ENCODE measurements around the gene FAM168B.

The FAM168B gene

DNA sequence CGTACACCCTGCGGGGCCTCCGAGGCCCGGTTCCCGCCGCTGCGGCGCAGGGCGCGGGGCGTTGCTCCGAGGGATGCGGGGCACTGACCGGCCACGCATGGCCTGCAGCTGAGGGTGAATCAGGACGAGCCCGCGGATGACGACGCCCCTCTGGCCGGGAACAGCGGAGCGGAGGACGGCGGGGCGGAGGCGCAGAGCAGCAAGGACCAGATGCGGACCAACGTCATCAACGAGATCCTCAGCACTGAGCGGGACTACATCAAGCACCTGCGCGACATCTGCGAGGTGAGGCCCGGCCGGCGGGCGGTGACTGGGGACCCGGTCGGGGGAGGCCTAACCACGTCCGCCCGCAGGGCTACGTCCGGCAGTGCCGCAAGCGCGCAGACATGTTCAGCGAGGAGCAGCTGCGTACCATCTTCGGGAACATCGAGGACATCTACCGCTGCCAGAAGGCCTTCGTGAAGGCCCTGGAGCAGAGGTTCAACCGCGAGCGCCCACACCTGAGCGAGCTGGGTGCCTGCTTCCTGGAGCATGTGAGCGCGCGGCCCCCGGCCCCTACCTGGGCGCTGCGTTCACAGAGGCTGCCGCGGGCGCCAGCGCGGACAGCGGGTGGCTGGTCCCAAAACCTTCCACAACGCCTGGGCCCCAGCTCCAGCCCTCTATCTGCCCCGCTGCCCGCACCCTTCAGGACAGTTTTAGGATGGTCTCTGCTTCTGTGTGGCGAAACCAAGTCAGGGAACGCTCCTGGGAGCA, 53.2 kb downstream of the FAM168B start:
- peak; percentile 45 for DNase-seq
- ATAC-seq, result peak; percentile 19

DNA sequence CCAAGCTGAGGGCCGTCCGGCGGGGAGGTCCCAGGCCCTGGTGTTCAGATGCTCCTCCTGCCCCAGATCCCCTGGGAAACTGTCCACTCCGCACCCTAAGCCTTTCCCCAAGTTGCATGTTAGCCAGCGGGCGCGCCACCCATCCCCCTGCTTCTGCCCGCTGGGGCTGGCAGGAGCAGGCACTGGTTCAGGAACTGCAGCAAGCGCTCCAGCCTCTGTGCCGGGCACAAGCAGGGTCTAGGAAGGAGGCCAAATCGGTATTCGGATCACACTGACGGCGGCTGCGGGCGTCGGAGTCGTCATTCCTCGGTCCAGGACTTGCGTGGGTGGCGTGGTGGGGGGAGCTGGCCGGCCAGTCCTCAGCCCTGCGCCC, 53.7 kb downstream of the FAM168B start:
- DNase-seq (no peak), ATAC-seq (no peak)

DNA sequence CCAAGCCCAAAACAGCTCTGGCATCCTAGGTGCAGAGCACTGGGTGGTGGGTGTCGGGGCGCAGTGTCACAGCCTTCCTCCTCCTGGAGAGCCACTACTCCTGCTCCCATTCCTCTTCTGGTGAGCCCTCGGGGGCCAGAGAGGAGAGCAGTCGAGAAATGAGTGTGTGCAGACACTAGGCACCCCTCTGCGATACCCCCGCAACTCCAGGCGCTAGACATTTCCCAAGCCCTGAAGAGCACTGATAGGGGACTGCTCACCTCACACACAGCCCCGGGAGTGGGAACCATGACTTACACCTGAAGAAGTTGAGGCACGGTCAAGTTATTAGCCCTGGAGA, 54.2 kb downstream of the FAM168B start:
- DNase-seq, result no peak
- no peak for ATAC-seq

DNA sequence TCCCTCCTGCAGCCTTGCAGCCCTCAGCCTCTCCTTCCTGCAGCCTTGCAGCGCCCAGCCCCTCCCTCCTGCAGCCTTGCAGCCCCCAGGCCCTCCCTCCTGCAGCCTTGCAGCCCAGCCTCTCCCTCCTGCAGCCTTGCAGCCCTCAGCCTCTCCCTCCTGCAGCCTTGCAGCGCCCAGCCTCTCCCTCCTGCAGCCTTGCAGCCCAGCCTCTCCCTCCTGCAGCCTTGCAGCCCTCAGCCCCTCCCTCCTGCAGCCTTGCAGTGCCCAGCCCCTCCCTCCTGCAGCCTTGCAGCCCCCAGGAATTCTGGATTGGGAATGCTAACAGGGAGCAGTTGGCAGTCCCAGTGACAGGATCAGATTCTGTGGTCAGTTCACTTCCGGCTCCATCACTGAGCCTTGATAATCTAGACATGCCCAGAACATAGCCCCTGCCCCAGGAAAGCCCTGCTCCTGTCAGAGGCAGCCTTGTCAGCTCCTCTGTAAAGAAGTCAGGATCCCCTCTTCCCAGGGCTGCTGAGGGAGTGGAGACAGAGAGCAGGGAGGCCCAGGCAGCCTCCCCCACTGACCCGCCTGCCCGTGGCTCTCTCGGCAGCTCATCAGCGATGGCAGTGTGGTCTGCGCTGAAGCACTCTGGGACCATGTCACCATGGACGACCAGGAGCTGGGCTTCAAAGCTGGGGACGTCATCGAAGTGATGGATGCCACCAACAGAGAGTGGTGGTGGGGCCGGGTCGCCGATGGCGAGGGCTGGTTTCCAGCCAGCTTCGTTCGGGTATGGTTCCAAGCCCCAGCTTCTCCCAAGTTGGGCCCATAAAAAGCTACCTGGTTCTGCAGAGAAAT, 54.8 kb downstream of the FAM168B start:
- no peak for ATAC-seq
- DNase-seq, result no peak

DNA sequence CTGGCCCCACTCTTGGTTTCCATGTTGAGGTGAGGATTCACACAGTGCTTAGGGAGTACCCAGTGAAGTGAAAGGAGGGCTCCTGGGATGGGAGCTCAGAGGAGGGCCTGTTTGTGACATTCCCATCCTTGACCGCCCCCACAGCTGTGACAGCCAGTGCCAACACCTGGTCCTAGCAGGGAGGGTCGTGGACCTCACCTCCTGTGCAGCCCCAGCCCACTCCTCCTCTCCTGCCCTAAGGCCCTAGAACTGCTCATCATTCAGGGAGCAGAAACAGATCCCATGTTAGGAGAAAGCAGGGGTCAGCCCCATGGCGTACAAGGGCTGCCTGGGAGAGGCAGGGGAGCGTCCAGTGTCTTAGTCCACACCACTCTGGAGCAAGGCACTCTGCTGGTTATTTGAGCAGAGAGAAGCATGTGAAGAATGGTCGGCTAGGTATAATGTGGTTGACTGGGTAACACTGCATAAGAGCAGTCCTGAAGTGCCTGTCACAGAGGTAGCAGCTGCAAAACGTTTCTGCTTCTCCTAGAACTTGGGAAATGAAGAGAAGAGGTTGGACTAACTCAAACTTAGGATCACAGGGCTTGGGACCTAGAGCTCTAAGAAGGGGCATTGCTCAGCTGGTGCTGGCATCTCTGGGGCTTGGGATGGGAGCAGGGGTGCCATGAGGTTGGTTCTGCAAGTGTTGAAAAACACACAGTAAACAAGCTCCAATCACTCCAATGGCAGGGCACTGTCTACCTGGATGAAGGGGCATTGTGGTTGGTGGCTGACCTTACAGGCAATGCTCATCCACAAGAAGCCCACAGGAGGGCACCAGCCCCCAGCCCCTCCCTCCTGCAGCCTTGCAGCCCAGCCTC, 55.6 kb downstream of the FAM168B start:
- no peak for DNase-seq
- ATAC-seq, result no peak

DNA sequence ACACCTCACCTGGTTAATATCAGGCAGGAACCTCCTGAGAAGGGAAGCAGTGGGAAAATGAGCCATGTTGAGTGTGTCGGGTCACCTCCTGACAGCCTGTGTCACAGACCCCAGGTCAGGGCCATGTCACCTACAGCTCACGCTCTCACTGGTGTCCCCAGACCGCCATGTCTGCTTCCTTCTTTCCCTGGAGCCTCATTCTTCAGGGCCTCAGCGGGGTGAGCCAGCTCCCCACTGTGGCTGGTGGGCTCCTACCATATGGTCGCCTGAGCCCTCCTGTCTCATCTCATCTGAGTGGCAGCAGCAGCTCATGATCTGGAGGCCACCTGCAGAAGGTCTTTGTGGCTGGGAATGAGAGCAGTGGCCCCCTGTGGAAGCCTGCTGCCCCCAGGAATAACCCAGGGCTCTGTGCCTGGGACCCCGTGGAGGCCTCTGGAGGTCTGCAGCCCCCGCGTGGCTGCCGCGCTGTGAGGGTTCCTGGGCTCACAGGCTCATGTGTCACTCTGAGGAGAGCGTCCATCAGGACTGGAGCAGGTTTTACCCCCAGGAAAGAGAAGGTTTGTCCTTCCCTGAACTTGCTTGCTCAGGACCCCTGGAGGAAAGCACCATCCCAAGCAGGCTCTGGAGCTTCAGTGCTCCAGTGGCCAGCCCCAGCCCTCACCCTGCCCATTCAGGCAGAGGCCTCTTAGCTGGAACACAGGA, 56.4 kb downstream of the FAM168B start:
- DNase-seq, result no peak
- no peak for ATAC-seq

DNA sequence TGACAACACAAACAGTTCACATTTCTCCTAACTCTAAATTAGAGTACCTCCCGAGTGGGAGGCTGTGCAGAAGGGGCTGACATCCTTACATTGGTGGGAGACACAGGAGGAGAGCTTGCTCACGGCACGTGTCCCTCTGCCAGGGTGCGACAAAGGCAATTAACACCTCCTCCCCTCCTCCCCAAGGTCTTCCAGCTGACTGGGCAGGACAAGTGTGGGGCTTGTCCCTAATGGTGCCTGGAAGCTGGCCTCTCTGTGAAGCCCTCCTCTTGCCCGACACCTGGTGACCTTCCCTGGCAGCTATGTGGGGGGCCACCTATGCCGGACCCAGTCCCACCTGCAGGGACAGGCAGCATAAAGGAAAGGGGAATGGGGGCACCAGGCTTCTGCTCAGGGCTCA, 57.0 kb downstream of the FAM168B start:
- ATAC-seq (no peak), DNase-seq (no peak)

DNA sequence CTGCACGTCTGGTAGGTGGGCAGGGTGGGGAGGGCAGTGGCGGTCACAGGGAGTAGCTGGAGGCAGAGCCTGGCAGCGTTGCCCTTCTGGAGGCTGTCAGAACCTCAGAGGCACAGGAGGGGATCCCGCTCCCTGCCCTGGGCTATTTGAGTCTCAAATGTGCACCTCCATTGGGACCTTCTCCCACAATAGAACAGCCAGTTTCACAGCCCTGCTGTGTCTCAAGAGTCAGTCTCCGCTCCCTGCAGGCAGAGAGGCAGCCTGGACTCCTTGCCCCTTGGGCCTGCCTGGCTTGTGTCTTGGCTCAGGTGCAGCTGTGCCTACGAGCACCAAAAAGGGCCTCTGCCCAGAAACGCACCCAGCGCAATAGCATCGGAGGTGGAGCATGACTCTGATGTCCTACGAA, 57.4 kb downstream of the FAM168B start:
- ATAC-seq (no peak), DNase-seq (no peak)

DNA sequence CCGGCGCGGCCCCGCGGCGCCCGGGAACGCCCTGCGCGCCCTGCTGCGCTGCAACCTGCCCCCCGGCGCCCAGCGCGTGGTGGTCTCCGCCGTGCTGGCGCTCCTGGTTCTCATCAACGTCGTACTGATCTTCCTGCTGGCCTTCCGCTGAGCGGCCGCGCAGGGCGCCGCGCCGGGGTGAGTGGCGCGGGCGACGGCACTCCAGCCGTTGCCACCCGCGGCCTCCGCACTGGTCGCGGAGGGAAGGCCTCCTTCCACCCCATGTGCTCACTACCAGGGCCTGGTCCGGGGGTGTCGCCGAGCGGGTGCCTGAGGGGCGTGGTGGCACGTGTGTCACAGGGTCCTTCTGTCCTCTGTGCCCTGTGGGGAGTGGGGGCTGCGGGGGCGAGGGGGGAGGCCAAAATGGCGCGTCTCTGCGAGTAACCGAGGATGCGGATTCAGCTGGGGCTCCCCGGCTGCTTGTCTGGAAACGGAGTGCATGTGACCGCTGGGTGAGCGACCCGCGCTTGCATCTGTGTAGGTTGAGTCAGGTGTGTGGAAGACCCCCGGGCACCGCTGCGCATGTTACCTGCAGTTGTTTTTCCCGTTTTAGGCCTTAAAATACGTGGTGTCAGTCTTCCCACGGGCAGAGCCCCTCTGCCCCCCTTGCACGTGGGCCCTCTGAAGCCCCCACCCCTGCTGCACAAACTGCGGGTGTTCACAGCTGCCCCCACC, 58.0 kb downstream of the FAM168B start:
- no peak for DNase-seq
- no peak for ATAC-seq

DNA sequence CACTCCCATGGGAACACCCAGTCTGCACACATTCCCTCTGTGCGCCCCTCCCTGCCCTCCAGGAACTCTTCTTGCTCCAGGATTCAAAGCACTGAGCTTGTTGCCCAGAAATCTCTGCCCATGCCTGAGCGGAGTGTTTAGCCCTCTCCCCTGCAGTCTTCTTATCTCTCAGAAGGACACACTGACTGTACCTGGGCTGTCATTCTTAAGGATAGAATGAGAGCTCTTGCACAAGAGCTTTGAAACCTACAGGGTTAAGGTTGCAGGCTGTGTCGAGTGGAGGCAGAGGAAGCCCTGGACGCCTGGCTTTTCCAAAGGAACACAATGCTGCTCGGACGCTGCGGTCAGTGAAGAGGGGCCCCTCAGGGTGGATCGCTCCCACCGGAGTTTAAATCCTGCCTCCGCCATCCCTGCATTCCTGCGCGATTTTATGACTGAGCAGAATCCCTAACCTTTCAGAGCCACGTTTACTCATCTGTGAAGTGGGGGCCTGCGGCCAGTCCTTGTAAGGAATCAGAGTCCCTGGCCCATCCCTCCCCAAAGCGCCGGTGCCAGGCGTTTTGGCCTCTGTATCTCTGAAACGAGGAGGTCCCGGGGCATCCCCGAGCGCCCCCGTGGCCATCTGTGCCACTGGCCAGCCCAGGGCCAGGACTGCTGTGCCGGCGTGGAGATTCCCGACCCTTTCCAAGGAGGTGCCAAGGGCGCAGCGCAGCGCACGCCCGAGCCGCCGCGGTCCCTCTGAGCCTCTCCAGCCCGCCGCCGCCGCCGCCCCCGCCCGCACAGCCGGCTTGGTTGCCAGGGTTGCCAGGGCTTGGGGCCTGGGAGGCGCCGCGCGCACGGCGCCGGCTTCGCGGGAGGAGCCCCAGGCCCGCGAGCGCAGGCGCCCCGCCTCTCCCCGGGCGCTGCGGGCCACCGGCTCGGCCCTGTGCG, 58.9 kb downstream of the FAM168B start:
- ATAC-seq (peak; percentile 48), DNase-seq (peak; percentile 55)

DNA sequence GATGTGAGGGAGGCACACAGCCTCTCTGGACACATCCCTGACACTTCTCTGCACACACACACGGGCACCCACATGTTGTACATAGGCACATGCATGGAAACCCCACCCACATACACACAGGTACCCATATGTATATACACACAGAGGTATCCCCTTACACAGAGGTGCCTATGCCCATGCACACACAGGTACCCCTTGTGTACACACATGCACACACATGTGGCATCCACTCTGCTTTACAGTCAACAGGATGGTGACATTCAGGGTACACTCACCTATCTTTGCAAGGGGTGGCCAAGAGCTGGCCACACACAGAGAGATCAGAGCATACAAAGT, 59.5 kb downstream of the FAM168B start:
- DNase-seq, result no peak

DNA sequence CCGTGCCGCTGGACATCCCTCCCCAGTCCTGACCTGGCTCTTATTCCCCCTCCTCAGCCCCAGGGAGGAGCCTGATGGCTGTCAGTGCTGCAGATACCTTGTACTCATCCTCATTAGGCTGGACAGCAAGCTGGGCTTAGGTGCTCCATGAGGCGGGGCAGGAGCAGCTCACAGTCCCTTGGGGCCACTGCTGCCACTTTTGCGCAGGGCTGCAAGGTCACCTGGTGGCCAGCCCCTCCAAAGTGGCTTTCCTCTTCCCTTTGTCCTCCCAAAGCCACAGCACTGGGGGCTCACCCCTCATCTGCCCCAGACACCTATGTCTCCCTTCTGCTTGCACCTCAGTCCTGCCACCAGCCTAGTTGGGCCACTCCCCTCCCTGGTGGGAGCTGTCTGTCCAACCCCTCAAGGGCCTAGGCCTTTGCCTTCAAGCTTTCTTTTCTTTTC, 60.8 kb downstream of the FAM168B start:
- no peak for DNase-seq
- ATAC-seq, result no peak

More for the DNA sequence above, 59.5 kb downstream of the FAM168B start:
- ATAC-seq, result no peak

DNA sequence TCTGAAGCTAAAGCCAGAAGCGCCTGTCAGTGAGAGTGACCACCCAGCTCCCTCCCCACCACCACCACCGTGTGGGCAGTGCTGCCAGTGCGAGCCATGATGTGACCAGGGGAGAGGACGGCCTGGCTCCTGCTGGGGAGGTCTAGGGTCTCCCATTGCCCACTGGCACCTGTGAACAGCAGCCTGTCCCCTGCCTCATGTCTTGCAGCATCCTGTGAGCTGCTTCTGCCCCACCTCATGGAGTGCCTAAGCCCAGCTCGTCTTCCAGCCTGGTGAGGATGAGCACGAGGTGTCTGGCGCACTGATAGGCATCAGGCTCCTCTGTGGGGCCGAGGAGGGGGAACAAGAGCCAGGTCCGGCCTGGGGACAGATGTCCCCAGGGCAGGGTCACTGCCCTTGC, 61.4 kb downstream of the FAM168B start:
- ATAC-seq (no peak), DNase-seq (no peak)

DNA sequence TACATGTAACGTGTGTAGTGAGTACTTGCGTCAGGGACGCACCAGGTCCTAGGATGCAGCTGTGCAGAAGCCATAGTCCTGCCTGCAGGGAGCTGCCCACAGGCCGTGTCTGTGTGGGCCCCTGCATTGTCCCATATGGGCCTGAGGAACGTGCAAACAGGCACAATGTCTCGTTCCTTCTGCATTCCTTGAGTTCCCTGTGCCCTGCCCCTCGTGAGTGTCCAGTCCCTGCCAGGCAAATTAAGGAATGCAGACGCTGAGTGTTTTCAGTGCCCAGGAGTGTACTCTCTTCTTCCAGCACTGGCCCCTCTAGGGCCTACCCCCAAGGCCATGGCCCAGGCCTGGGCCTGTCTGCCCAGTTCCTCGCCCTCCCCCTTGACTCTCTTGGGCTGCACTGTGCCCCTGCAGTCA, 61.8 kb downstream of the FAM168B start:
- ATAC-seq (no peak), DNase-seq (no peak)

DNA sequence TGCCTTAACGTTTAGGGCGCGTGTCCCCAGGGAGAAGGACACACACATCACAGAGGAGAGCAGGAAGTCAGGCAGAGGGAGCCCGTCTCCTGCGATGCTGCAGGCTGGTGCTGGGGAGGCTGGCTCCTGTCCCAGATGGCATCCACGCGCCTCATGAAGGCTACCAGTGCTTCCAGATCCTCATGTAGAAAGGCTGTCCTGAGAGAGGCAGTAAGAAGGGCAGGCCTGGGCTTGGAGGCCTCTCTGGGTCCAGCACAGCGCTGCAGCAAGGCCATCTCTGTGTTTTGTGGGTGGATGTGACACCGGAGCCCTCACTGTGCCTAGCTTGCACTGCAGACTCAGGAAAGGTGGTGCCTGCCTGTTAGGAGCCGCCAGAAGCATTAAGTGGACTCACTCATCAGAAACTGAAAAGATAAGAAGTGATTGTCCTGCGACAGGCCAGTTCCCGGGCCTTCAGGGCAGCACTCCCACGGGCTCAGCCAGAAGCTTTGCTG, 62.7 kb downstream of the FAM168B start:
- ATAC-seq (no peak), DNase-seq (no peak)

DNA sequence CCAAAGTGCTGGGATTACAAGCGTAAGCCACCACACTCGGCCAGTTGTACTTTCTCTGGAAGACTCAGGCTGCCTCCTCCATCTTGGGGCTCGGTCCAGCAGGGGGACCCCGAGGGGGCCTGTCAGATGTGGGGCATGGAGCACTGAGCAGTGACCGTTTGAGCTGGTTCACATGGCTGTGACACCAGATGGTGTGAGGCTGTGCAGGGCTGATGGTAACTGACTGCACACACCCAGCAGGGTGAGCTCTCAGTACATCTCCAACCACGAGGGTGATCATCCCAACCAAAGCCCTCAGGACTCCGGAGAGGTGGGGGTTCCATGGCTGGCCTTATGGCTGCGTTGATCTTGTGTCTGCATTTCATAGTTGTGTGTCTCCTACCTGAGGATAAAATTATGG, 63.4 kb downstream of the FAM168B start:
- no peak for DNase-seq
- ATAC-seq, result no peak

DNA sequence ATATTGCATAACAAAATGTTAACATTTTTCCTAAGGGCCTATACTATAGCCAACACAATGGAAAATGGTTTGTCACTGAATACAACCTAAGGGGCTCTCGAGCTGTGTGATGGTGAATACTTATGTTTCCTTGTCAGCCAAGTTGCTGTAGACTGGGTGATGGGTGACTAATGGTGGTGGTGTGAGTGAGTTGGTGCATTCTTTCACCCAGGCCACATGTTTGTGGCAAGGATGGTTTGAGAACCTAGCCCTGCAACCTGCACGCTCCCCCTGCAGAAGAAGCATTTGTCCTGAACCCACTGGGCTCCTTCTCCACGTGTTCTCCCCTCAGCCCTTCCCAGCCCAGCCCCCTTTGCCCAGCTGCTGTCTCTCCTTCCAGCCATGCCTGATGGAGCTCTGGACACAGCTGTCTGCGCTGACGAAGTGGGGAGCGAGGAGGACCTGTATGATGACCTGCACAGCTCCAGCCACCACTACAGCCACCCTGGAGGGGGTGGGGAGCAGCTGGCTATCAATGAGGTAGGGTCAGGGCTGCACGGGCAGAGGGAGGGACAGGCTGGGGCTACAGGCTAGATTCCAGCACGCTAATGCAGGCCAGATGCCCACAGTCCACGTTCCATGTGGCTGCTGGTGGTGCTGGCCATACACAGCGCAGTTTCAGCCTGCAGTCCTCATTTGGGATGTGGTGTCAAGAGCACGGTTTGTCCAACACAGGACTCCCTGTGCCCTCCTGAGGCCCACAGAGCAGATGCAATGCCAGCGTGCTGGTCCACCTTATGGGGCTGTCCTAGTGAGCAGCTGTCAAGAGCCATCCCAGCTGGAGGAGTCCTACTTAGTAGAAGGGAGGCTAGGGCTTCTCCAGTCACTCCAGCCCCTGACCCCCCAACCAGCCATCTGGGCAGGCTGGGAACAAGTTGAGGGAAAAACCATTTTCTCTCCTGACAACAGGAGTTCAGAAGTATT, 65.4 kb downstream of the FAM168B start:
- no peak for ATAC-seq
- no peak for DNase-seq

DNA sequence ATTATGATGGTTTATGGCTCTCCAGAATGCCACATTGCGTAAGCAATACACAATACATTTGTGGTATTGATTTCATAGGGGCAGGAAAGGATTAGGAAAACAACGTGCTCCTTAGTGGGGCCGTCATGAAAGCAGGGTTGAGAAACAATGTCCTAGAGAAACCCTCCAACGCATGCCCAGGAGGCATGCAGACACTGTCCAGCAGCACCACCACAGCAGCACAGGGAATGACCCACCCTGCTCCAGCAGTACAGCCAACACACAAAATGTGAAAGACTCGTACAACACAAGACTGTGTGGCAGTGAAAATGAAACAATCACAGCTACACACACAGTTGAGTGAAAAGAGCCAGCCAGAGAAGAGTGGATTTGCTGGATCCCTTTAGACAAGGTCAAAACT, 66.3 kb downstream of the FAM168B start:
- DNase-seq, result no peak
- no peak for ATAC-seq

DNA sequence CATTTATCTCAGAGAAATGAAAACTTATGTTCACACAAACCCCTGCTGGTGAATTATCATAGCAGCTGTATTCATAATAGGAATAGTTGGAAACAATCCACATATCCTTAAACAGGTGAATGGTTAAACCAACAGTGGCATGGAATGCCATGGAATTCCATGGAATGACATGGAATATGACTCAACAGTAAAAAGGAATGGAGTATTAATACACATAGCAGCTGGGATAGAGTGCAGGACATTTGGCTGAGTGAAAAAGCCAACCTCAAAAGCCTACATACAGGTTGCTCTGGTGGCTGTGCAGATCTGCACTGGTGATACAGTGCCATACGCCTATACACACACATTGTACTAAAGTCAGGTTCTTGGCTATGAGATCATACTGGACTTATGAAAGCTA, 69.5 kb downstream of the FAM168B start:
- no peak for ATAC-seq
- DNase-seq, result no peak

All from stimulated activated naive CD8-positive, alpha-beta T cell treated with anti-CD3 and anti-CD28 coated beads, Interleukin-15, Interleukin-2, amounts not matched to agents 100 U/mL and 50 U/mL, for 24 hours (primary cell).